HEK293 (cell line): ENCODE data around the gene QRICH1.

ENCODE experiments used
- CTCF ChIA-PET: fragments of 350-600 bp; formaldehyde crosslinking; extraction: SDS; loops from one replicate; lab custom pipeline; 2021; ENCODE audit warnings: antibody characterized with exemption; lab: Yijun Ruan, JAX
- POLR2A ChIA-PET: fragments of 300-600 bp; formaldehyde crosslinking; extraction: SDS; loops from one replicate; lab custom pipeline; 2020; ENCODE audit warnings: antibody characterized with exemption, inconsistent platforms; lab: Yijun Ruan, JAX
- H3K27ac ChIP-seq: fragments of 200-500 bp; sonication (Bioruptor generic); 2 replicates; pipeline ENCODE4 v1.5.1; 2014; ENCODE audit warnings: low read depth, low read length, control low read depth, inconsistent platforms; ENCODE audit errors: extremely low read depth
- H3K36me3 ChIP-seq, 2 experiments: fragments of 200-500 bp in 1 of 2; sonication (Bioruptor generic) in 1 of 2; 1 replicate in 1 of 2; 2 replicates in 1 of 2; pipeline ENCODE4 v1.5.1; 2014 to 2017; ENCODE audit warnings: inconsistent platforms in 2 of 2, low read length in 2 of 2; ENCODE audit not compliant: control insufficient read depth in 2 of 2, insufficient read depth in 1 of 2
- H3K4me1 ChIP-seq: fragments of 200-500 bp; sonication (Bioruptor generic); 2 replicates; pipeline ENCODE4 v1.5.1; 2014; ENCODE audit warnings: mild to moderate bottlenecking, low read length, inconsistent platforms; ENCODE audit not compliant: control insufficient read depth, insufficient read depth
- H3K4me3 ChIP-seq: 2 replicates; pipeline ENCODE4 v1.5.1; 2011; ENCODE audit warnings: low read depth, mild to moderate bottlenecking, control low read depth, low read length, moderate library complexity
- H3K9me3 ChIP-seq: fragments of 200-500 bp; sonication (Bioruptor generic); 2 replicates; pipeline ENCODE4 v1.5.1; 2014; ENCODE audit warnings: low read depth, low read length, inconsistent platforms; ENCODE audit not compliant: control insufficient read depth, insufficient read depth
- HIC1 ChIP-seq: fragments of 450-650 bp; formaldehyde crosslinking; IDR thresholded peaks from 2 replicates; pipeline ENCODE4 v1.5.1; 2016; ENCODE audit warnings: missing biosample characterization, missing genetic modification characterization
- IKZF3 ChIP-seq: fragments of 450-650 bp; IDR thresholded peaks from 2 replicates; pipeline ENCODE4 v1.5.0; 2018; ENCODE audit warnings: missing biosample characterization, mild to moderate bottlenecking, missing genetic modification characterization, moderate library complexity
- INSM2 ChIP-seq: fragments of 450-650 bp; formaldehyde crosslinking; IDR thresholded peaks from 2 replicates; pipeline ENCODE4 v1.5.1; 2016; ENCODE audit warnings: missing biosample characterization, missing genetic modification characterization
- ZBTB48 ChIP-seq: fragments of 450-650 bp; formaldehyde crosslinking; IDR thresholded peaks from 2 replicates; pipeline ENCODE4 v1.5.1; 2016; ENCODE audit warnings: missing biosample characterization, missing genetic modification characterization
- ZBTB49 ChIP-seq: fragments of 450-650 bp; formaldehyde crosslinking; IDR thresholded peaks from 2 replicates; pipeline ENCODE4 v1.5.1; 2016; ENCODE audit warnings: missing biosample characterization, missing genetic modification characterization, low read depth
- ZFP37 ChIP-seq: fragments of 450-650 bp; formaldehyde crosslinking; IDR thresholded peaks from 2 replicates; pipeline ENCODE4 v1.5.1; 2016; ENCODE audit warnings: missing biosample characterization, missing genetic modification characterization
- ZNF132 ChIP-seq: fragments of 450-650 bp; formaldehyde crosslinking; IDR thresholded peaks from 2 replicates; pipeline ENCODE4 v1.5.1; 2017; ENCODE audit warnings: missing biosample characterization, missing genetic modification characterization, borderline replicate concordance
- ZNF221 ChIP-seq: fragments of 450-650 bp; formaldehyde crosslinking; IDR thresholded peaks from 2 replicates; pipeline ENCODE4 v1.5.1; 2017; ENCODE audit warnings: missing biosample characterization, missing genetic modification characterization, borderline replicate concordance
- ZNF274 ChIP-seq, 2 experiments: fragments of 200-500 bp in 1 of 2; fragments of 450-650 bp in 1 of 2; sonication (Bioruptor generic) in 1 of 2; formaldehyde crosslinking in 1 of 2; IDR thresholded peaks; 2 replicates each; pipeline versions ENCODE4 v1.5.1 to v1.6.1; 2014 to 2016; ENCODE audit warnings: borderline replicate concordance in 1 of 2, inconsistent platforms in 1 of 2, low read length in 1 of 2, missing biosample characterization in 1 of 2, missing genetic modification characterization in 1 of 2
- ZNF366 ChIP-seq: fragments of 450-650 bp; formaldehyde crosslinking; conservative IDR thresholded peaks from 2 replicates; pipeline ENCODE4 v1.5.1; 2016; ENCODE audit warnings: missing biosample characterization, missing genetic modification characterization
- ZNF391 ChIP-seq: fragments of 450-650 bp; formaldehyde crosslinking; IDR thresholded peaks from 2 replicates; pipeline ENCODE4 v1.5.1; 2016; ENCODE audit warnings: low read depth, missing biosample characterization, missing genetic modification characterization, borderline replicate concordance
- ZNF398 ChIP-seq: fragments of 450-650 bp; formaldehyde crosslinking; IDR thresholded peaks from 2 replicates; pipeline ENCODE4 v1.5.1; 2017; ENCODE audit warnings: missing biosample characterization, missing genetic modification characterization
- ZNF416 ChIP-seq: fragments of 450-650 bp; formaldehyde crosslinking; IDR thresholded peaks from 2 replicates; pipeline ENCODE4 v1.5.1; 2016; ENCODE audit warnings: missing biosample characterization, missing genetic modification characterization
- ZNF518A ChIP-seq: fragments of 450-650 bp; formaldehyde crosslinking; conservative IDR thresholded peaks from 2 replicates; pipeline ENCODE4 v1.5.1; 2016; ENCODE audit warnings: low read depth, missing biosample characterization, missing genetic modification characterization
- ZNF555 ChIP-seq: fragments of 450-650 bp; formaldehyde crosslinking; conservative IDR thresholded peaks from 2 replicates; pipeline ENCODE4 v1.5.1; 2017; ENCODE audit warnings: missing biosample characterization, mild to moderate bottlenecking, missing genetic modification characterization, inconsistent platforms
- ZNF600 ChIP-seq: fragments of 450-650 bp; formaldehyde crosslinking; IDR thresholded peaks from 2 replicates; pipeline ENCODE4 v1.5.1; 2016; ENCODE audit warnings: missing biosample characterization, missing genetic modification characterization
- ZNF639 ChIP-seq: fragments of 450-650 bp; formaldehyde crosslinking; IDR thresholded peaks from 2 replicates; pipeline ENCODE4 v1.5.1; 2016; ENCODE audit warnings: missing biosample characterization, missing genetic modification characterization
- ZNF837 ChIP-seq: fragments of 450-650 bp; formaldehyde crosslinking; IDR thresholded peaks from 2 replicates; pipeline ENCODE4 v1.5.1; 2016; ENCODE audit warnings: missing biosample characterization, missing genetic modification characterization

The QRICH1 gene

GRCh38 chr3:49124203-49124602 lies 30.3 kb upstream of the QRICH1 start:
- ChIA-PET POLR2A (no interaction called here), CTCF (no interaction called here)
- no peak overlapping the region for H3K27ac ChIP-seq
- peaks cover 6% of the 10 kb centered on the region; the same call in 1 of the 2 replicates for H3K4me1 ChIP-seq
- H3K36me3 ChIP-seq = peaks cover 0 to 67% of the 10 kb centered on the region in 2 experiments; a peak in 2 of 3 replicates
- TF ChIP-seq ZFP37 (tag by site-specific recombination) (no peak), ZBTB49 (tag by site-specific recombination) (no peak), HIC1 (tag by site-specific recombination) (0 out of 2 replicates have a peak, but pooled peaks have one; percentile 26), INSM2 (tag by site-specific recombination) (no peak)
- no peak overlapping the region for H3K4me3 ChIP-seq
- no peaks in the 10 kb centered on the region for H3K9me3 ChIP-seq

- Histone ChIP-seq H3K9me3 (no peaks in the 10 kb centered on the region), H3K4me3 (no peak overlapping the region), H3K36me3 (peaks cover under 1 to 67% of the 10 kb centered on the region in 2 experiments; a peak in 2 of 3 replicates), H3K4me1 (peaks cover 6% of the 10 kb centered on the region; the same call in 1 of the 2 replicates), H3K27ac (no peak overlapping the region)
- POLR2A ChIA-PET = no interaction called here
- CTCF ChIA-PET = no interaction called here
- TF ChIP-seq ZNF398 (tag by site-specific recombination) (no peak), ZNF391 (no peak), ZNF600 (tag by site-specific recombination) (no peak), ZNF555 (tag by site-specific recombination) (no peak), ZNF221 (tag by site-specific recombination) (no peak), ZNF416 (tag by site-specific recombination) (no peak), ZNF518A (tag by site-specific recombination) (no peak), ZBTB48 (no peak), ZNF639 (tag by site-specific recombination) (no peak), ZNF132 (tag by site-specific recombination) (no peak), ZNF366 (tag by site-specific recombination) (no peak), ZNF274 (IDR thresholded peaks at IDR 0.05; ENCODE audit: low read length) (no peak), ZNF274 (tag by site-specific recombination; IDR thresholded peaks at IDR 0.05; ENCODE audit: borderline replicate concordance) (no peak), ZNF837 (tag by site-specific recombination) (no peak), IKZF3 (no peak)
Observed at GRCh38 chr3:49123687-49124086, 29.8 kb upstream of the QRICH1 start.
